NT2/D1 (cell line): ENCODE results near the gene PFKP.

Experiments
- SUZ12 ChIP-seq: IDR thresholded peaks from 2 replicates; pipeline ENCODE4 v1.6.1; 2011; ENCODE audit not compliant: insufficient read length, insufficient read depth; ENCODE audit errors: extremely low read depth
- YY1 ChIP-seq: IDR thresholded peaks from 2 replicates; pipeline ENCODE4 v1.6.1; 2011; ENCODE audit not compliant: insufficient read length, insufficient read depth
- ZNF274 ChIP-seq: IDR thresholded peaks from 2 replicates; pipeline ENCODE4 v1.6.1; 2011; ENCODE audit warnings: mild to moderate bottlenecking, low read depth, low read length

- TF ChIP-seq YY1 (no peak), ZNF274 (no peak), SUZ12 (no peak)
Observed at GRCh38 chr10:3074985-3075600, 7.7 kb downstream of the PFKP start.
